GM11168 (cell line): ENCODE data around the gene RNF220.
"Not testable (repeated sequence)": the region's sequence is repeated elsewhere in the genome, so short reads cannot be mapped to it uniquely, and the experiment has no call there.

Experiments
- in situ Hi-C: fragments of 300-500 bp; cut with MboI; formaldehyde crosslinking; loops from one replicate; pipeline ENCODE4 v1.12.0; 2022; ENCODE audit warnings: low sequenced_read_pairs; ENCODE audit not compliant: unreplicated experiment

Gene RNF220

GRCh38 chr1:44664730-44665370 lies 259.8 kb downstream of the RNF220 start:
- in situ Hi-C loops, result no loop called here

GRCh38 chr1:44666719-44667118 lies 261.7 kb downstream of the RNF220 start:
- in situ Hi-C loops, result not testable (repeated sequence)

- in situ Hi-C loops, result no loop called here
These were observed 265.9 kb downstream of the RNF220 start for GRCh38 chr1:44670751-44671640.

- in situ Hi-C loops, result no loop called here
These were observed 267.4 kb downstream of the RNF220 start for GRCh38 chr1:44672254-44672955.

- in situ Hi-C loops, result no loop called here
These were observed 268.1 kb downstream of the RNF220 start for GRCh38 chr1:44672961-44673674.

GRCh38 chr1:44673675-44674112 lies 268.6 kb downstream of the RNF220 start:
- in situ Hi-C loops, result no loop called here

GRCh38 chr1:44674113-44675000 lies 269.3 kb downstream of the RNF220 start, which contains the start of the genes ARMH1 and TMEM53:
ARMH1 (plus strand) TSS chr1:44674714; CDS start chr1:44689698, 14,984 bp downstream.
TMEM53 (minus strand) TSS chr1:44674481; CDS start chr1:44674391, 90 bp downstream.
- in situ Hi-C loops, result no loop called here

GRCh38 chr1:44675186-44675585 lies 270.1 kb downstream of the RNF220 start:
- in situ Hi-C loops, result no loop called here

GRCh38 chr1:44676484-44677200 lies 271.6 kb downstream of the RNF220 start:
- in situ Hi-C loops, result no loop called here

GRCh38 chr1:44677201-44677766 lies 272.2 kb downstream of the RNF220 start:
- in situ Hi-C loops, result no loop called here

GRCh38 chr1:44678120-44678519 lies 273.1 kb downstream of the RNF220 start:
- in situ Hi-C loops, result no loop called here

- in situ Hi-C loops, result no loop called here
These were observed 273.6 kb downstream of the RNF220 start for GRCh38 chr1:44678626-44679025.

GRCh38 chr1:44679468-44679867 lies 274.4 kb downstream of the RNF220 start:
- in situ Hi-C loops, result no loop called here

GRCh38 chr1:44681905-44682882 lies 277.1 kb downstream of the RNF220 start:
- in situ Hi-C loops, result no loop called here

- in situ Hi-C loops, result no loop called here
These were observed 277.8 kb downstream of the RNF220 start for GRCh38 chr1:44682883-44683265.

- in situ Hi-C loops, result no loop called here
These were observed 279.5 kb downstream of the RNF220 start for GRCh38 chr1:44684525-44684924.

GRCh38 chr1:44685218-44685617 lies 280.2 kb downstream of the RNF220 start:
- in situ Hi-C loops, result no loop called here
